NCI-H187 (cell line): Measurements from ENCODE around the gene SHLD1.
"Not testable (repeated sequence)": the region's sequence is repeated elsewhere in the genome, so short reads cannot be mapped to it uniquely, and the experiment has no call there.

ENCODE experiments used
- DNase-seq, 2 experiments: peaks; one replicate each; lab custom pipeline; 2025; lab: John Stamatoyannopoulos, UW

The SHLD1 gene

DNA sequence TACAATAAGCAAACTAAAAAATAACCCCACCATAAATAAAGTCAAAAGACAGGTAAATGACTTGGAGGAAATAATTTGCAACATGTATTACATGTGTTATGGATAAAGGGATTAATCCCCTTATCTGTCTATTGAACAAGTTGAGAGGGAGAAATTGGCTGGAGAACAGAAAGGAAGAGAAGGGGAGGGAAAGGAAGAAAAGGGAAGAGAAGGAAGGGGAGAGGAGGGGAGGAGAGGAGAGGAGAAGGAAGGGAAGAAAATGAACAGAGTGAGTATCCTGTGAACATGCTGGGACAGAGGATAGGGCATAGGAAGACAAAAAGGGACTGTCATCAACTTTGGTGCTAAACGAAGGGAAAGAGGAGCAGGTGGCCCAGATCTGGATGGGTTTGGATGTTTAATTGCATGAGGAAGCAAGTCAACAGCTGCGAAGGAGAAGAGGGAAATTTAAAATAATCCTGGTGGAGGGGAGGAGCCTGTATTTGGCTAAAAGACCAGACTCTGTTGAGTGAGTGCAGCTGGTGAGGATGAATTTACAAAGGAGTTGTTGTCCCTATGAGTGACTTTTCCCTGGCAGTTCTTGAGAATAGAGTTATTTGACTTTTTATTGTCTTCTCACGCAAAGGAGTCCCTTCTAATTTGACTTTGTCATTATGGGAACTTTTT is 14.2 kb upstream of the SHLD1 start:
- no peak for DNase-seq

GRCh38 chr20:5737619-5737953 is 12.6 kb upstream of the SHLD1 start:
- DNase-seq = no peak

- DNase-seq = no peak
Measured at GRCh38 chr20:5737966-5738365, 12.2 kb upstream of the SHLD1 start.

DNA sequence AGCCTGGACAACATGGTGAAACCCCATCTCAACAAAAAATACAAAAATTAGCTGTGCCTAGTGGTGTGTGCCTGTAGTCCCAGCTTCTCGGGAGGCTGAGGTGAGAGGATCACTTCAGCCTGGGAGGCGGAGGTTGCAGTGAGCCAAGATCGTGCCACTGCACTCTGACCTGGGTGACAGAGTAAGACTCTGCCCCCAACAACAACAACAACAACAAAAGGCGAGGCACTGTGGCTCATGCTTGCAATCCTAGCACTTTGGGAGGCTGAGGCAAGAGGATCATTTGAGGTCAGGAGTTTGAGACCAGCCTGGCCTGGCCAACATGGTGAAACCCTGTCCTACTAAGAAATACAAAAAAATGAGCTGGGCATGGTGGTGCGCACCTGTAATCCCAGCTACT is 9.6 kb upstream of the SHLD1 start:
- not testable (repeated sequence) for DNase-seq

DNA sequence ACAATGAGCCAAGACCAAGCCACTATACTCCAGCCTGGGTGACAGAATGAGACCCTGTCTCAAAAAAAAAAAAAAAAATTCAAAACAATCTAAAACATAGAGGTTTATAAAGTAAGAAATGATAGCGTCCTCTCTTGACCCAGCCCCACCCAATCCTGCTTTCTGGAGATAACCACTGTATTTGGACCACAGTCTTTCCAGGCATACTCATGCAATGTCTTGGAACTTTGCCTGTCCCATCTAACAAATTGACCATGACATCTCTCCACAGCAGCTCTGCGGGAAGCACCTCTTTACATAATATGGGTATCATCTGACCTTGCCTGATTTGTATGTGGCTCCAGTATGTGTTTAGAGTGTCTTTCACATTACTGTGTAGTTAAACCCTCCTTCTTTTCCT is 9.1 kb upstream of the SHLD1 start:
- DNase-seq = peak in 1 of 2 experiments; percentile 60

DNA sequence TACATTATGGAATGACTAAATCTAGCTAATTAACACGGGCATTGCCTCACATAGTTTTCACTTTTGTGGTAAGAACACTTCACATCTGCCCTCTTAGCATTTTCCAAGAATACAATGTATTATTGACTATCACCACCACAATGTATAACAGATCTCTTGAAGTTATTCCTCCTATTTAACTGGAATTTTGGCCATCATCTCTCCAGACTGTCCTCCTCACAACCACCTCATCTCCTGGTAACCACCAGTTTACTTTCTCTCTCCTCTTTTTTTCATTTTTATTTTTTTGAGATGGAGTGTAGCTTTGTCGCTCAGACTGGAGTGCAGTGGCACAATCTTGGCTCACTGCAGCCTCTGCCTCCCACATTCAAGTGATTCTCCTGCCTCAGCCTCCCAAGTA is 8.2 kb upstream of the SHLD1 start:
- no peak for DNase-seq

DNA sequence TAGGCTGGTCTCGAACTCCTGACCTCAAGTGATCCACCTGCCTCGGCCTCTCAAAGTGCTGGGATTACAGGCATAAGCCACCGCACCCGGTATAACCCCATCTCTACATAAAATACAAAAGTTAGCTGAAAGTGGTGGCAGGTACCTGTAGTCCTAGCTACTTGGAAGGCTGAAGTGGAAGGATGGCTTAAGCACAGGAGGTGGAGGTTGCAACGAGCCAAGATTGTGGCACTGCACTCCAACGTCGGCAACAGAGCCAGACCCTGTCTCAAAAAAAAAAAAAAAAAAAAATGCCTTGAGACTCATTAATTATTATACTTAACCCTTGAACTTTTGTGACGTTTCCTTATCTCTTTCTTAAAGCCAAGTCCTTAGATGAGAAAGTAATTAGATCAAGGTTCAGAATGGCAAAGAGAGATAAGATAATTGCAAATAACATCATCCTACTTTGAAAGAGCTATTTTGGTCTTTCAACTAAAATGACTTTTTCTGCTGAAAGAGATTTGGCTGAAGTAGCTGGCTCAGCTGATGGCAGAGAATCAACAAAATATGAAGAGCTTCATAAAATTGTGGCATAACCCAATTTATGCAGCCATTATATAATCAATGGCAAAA is 4.7 kb upstream of the SHLD1 start:
- DNase-seq = no peak

DNA sequence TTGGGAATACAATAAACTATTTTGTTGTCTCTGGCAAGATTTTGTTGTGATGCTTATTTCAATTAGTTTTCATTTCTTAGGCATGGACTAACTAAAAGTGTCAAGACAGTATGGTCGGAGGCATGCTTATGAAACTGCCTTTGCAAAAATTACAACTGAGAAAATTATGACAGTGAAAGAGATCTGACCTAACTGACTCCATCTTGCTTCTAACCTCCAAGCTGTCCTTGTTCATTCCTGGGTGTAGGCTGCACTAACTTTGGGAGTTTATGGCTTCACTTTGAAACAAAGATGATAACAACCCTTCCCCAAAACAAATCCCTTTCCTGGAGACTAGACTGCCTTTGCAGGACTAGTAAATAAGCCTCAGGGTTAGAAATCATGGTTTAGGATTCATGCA is 4.1 kb upstream of the SHLD1 start:
- no peak for DNase-seq

GRCh38 chr20:5748246-5748645 is 2.0 kb upstream of the SHLD1 start:
- DNase-seq = no peak

GRCh38 chr20:5749512-5749951 is 669 bp upstream of the SHLD1 start:
- not testable (repeated sequence) for DNase-seq

DNA sequence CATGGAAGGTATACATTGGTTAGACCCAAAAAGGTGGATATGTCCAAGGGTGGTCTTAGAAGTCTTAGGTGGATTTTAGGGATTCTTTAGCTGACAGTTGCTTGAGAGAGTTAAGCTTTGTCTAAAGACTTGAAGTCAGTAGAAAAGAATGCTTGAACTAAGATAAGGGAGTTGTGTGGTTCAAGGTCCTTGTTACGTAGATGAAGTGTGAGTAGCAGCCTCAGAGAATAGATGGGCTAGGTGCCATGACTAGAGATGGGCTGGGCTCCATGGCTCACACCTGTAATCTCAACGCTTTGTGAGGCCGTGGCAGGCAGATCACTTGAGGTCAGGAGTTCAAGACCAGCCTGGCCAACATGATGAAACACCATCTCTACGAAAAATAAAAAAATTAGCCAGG is 1.7 kb downstream of the SHLD1 start:
- no peak for DNase-seq

GRCh38 chr20:5753814-5754213 is 3.6 kb downstream of the SHLD1 start:
- DNase-seq = no peak

DNA sequence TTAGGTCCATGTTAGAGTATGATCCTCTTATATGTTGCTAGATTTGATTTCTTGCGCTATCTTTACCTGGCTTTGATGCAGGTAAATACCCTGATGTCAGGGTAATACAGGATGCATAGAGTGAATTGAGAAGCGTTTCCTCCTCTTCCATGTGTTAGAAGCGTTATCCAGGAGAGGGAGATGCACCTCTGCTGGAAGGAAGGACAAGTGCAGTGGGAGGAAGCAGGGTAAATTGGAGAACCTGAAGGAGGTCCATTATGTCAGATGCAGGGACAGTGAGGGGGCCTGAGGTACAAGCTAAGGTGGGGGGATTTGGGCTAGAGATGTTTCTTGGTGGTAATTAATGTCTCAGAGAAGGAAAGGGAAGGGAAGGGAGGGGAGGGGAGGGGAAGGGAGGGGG is 7.7 kb downstream of the SHLD1 start:
- DNase-seq = no peak

GRCh38 chr20:5766085-5766764 is 16.0 kb downstream of the SHLD1 start:
- no peak for DNase-seq

DNA sequence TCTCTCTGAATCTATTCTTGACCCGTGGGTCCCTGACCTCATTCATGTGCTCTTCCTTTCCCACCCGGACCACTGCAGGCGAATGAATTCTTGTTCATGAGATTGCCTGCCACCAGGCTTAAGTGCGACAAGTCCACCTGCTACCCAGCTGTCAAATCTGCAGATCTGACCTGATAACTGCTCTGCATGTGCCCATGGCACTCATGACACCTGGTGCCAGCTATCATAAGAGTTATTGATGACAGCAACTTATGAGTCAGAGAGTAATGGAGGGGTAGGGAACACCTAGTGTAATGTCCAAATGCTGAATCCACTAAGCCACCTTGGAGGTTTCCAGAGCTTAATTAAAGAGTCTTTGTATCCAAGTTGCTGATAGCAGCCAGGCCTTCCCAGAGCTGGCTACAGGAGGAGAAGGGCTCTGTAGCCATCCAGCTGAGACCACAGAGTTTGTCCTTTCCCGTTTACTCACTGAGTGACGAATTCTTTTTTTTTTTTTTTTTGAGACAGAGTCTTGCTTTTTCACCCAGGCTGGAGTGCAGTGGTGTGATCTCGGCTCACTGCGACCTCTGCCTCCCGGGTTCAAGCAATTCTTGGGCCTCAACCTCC is 17.4 kb downstream of the SHLD1 start:
- DNase-seq = no peak

DNA sequence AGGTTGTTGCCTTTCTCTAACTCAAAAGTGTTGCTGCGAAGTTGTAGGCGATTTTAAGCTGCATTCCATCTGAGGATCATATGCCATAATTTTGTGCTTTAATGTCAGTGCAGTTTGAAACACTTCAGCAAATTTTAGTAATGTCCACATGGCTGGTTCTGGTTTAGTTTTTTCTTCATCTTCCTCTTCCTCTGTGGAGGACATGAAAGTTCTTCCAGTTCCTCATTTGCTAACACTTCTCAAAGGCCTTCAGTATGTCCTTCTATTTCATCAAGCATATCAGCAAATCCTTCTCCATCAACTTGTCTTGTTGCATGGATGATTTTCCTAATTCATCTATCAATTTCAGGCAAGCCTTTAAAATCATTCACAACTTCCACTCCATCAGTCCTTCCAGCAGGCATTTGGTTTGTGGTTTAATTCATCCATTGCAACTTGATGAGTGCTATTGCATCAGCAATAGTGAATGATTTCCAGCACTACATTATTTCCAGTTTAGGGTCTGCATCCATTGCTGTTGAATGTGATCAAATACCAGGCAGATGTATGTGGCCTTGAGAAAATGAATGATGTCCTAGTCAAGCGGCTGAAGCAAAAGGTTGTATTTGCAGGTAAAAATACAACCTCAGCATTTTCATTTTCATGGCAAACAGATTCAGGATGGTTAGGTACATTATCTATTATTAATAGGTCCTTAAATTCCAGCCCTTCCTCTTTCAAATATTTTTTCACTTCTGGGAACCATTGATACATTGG is 20.2 kb downstream of the SHLD1 start:
- no peak for DNase-seq

- DNase-seq = no peak
Measured at GRCh38 chr20:5770987-5771318, 20.8 kb downstream of the SHLD1 start.

- DNase-seq = no peak
Measured at GRCh38 chr20:5772704-5773103, 22.5 kb downstream of the SHLD1 start.

DNA sequence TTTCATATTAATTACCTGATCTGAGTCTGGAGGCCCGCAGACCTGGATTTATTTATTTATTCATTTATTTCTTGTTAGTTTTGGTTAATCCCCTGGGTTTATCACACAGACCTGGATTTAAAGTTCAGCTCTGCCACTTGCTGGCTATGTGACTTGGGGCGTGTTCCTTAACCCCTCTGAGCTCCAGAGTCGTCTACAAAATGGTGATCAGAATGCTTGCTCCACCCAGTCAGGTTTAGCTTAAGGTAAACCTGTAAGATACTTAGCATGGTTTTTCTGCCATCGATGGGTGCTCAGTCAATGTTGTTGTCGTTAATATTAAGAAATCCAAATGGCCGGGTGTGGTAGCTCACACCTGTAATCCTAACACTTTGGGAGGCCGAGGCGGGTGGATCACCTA is 23.4 kb downstream of the SHLD1 start:
- DNase-seq = no peak

GRCh38 chr20:5776077-5776476 is 25.9 kb downstream of the SHLD1 start:
- no peak for DNase-seq

DNA sequence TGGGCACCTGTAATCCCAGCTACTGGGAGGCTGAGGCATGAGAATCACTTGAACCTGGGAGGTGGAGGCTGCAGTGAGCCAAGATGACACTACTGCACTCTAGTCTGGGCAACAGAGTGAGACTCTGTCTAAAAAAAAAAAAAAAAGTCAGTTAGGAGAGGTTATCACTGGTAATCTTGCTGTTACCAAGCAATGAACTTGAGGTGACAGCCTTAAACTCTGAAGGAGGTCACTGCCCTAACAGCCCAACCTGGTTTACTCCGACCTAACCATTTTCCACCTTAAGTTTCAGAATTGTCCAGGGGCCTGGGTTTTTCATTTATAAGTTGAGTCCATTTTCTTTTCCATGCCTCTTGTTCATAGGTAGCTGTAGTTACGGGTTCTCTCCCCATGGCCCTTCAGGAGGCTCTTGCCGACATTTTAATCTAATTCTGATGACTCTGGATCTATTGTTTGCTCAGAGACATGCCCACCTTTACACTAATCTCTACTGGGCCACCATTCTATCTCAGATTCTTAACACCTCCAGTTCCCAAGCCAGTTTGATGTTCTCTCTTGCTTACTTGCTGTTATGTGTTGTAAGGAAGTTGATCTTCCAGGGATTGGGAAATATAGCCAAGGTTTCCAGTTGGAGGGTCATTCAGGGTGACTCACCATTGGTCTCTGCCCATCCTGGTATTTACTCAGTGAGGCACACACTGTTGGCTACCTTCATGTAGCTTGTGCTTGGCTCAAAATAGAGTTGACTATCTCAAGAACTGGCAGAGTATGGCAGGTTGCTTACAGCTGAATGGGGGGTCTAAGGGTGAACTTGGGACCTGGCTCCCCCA is 29.1 kb downstream of the SHLD1 start:
- no peak for DNase-seq

DNA sequence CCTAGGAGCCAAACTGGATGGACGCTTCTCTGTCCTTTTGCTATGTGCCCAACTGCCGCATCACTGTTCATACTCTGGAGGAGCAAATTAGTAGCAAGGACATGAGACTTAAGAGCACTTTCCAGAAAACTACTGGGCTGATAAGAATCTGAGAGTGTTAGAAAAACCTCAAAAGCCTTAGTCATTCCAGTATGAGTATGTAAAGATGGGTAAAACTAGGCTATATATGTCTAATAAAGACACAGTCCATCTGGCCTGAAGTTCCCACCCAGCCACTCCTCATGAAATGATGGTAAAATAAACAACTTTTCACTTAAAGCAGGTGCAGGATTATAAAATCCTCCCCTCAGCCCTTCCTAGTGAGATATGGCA is 30.6 kb downstream of the SHLD1 start:
- no peak for DNase-seq
